ENCODE measurements around the gene RPS14.
"Not testable (repeated sequence)": the region's sequence is repeated elsewhere in the genome, so short reads cannot be mapped to it uniquely, and the experiment has no call there.

The RPS14 gene

DNA sequence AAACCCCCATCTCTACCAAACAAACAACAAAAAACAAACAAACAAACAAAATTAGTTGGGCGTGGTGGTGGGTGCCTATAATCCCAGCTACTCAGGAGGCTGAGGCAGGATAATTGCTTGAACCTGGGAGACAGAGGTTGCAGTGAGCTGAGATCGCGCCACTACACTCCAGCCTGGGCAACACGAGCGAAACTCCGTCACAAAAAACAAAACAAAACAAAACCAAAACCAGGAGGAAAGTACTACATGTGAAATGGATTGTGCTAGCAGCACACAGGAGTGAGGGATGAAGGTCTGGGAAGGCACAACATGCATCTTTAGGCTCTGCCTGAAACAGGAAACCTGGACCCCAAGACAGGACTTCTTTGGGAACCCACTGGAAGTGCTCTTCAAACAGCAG is 27.0 kb upstream of the RPS14 start:
- DNase-seq = not testable (repeated sequence)

DNA sequence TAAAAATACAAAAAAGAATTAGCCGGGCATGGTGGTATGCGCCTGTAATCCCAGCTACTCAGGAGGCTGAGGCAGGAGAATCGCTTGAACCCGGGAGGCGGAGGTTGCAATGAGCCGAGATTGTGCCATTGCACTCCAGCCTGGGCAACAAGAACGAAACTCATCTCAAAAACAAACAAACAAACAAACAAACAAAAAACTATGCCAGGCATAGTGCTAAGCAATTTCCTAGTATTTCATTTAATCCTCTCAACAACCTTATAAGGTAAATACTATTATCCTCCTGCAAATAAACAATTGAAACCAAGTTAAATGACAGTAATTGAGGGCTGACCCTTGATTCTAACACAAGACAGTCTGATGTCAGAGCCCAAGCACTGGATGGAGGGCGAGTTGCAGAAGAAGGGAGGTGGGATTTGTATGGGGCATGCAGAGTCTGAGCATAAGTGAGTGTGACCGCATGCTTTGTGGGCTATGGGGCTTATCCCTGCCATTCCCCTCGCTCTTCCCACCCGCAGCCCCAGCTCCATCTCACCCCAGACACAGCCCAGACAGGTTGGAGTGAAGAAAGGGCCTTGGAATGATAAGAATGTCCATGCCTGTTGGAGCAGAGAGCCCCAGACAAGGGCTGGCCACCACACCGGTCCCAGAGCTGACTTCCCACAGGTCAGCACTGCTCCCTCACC is 24.3 kb upstream of the RPS14 start:
- no peak for DNase-seq

DNA sequence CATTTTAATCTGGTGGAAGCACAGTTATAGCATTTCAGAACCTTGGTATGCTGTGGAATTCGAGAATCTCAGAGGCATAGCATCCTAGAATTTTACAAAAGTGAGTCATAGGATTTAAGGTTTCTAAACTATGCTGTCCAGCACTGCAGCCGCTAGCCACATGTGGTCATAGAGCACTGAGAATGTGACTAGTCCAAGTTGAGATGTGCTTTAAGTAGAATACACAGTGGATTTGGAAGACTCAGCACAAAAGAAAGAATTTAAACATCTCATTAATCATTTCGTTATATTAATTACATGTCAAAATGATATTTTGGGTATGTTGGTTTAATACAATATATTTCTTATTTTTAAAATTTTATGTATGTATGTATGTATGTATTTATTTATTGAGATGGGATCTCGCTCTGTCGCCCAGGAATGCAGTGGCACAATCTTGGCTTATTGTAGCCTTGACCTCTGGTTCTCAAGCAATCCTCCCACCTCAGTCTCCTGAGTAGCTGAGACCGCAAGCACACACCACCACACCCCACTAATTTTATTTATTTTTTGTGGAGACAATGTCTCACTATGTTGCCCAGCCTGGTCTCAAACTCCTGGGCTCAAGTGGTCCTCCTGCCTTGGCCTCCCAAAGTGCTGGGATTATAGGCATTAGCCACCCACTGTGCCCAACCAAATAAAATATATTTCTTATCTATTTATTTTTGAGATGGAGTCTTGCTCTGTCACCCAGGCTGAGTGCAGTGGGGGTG is 20.4 kb upstream of the RPS14 start:
- no peak for DNase-seq

DNA sequence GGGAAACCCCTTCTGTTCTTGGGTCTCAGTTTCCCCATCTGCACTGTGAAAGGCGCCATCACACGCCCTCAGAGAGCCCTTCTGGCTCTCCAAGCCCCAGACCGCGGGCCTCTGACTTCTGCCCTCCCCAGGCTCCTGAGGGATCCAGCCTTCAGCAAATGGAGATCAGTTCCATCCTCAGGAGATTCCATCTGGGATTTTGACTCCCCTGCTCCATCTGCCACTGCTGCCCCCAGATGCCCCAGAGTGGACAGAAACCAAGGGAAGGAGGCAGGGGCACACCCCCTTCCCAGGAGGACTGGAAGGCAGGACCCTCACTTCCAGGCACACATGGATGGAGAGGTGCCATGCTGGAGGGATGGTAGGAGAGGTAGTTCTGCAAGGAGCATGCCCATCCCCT is 18.7 kb upstream of the RPS14 start:
- peak; percentile 3 for DNase-seq

DNA sequence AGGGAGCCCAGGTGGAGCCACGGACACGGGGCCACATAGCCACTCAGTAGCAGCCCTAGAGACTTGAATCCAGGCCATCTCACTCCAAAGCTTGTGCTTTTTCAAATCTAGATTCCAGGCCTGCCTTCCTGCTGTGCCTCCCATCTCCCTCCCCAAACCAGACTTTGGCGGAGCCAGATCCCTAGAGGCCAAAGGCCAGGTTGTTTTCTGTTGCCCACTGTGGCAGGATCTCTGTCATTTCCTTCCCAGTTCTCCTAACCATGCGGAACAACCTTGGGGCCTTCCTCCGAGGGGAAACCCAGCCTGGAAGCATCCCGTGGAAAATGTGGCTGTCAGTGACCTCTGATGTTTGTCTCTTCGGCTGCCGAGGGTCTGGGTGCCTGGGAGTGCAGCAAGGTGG is 16.4 kb upstream of the RPS14 start:
- DNase-seq = peak; percentile 14

DNA sequence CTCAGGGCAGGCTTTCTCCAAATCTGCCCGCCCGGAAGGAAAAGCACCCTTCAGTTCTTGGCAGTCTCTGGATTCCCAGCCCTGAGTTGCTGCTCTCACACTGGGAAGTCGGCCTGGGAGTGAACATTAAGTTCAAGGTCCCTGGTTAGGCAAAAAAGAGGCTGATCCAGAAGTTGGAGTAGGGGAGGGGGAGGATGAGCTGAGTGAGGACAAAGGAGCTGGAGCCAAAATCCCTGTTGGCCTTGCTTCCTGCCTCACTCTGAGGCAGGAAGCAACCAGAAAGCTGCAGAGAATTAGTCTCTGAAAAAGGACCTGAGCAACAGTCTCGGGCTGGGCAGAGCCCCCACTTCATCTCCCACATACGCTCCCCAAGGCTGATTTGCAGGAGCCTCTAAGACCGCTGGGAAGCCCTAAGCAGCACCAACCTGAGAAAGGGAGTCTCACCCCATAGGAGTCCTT is 15.0 kb upstream of the RPS14 start:
- DNase-seq = no peak

- peak; percentile 49 for DNase-seq
Measured at GRCh38 chr5:150461231-150461630, 11.7 kb upstream of the RPS14 start.

DNA sequence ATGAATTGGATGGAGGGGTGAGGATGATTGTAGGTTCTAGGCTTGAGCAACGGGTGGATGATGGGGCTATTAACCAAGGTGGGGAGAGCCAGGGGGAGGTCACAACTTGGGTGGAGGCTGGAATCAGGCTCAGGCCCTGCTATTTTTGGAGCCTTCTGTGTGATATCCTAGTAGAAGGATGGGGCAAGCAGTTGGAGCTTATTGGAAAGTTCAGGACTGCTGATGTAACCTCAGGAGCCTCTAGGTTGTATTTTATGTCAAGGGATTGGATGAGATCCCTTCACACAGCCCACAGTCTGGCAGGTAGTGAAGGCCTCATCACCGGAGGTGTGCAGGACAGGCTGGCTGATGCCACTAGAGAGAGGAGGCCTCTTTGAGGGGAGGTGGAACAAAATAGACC is 11.2 kb upstream of the RPS14 start:
- no peak for DNase-seq

GRCh38 chr5:150458802-150459557 is 9.4 kb upstream of the RPS14 start:
- DNase-seq = peak; percentile 79

DNA sequence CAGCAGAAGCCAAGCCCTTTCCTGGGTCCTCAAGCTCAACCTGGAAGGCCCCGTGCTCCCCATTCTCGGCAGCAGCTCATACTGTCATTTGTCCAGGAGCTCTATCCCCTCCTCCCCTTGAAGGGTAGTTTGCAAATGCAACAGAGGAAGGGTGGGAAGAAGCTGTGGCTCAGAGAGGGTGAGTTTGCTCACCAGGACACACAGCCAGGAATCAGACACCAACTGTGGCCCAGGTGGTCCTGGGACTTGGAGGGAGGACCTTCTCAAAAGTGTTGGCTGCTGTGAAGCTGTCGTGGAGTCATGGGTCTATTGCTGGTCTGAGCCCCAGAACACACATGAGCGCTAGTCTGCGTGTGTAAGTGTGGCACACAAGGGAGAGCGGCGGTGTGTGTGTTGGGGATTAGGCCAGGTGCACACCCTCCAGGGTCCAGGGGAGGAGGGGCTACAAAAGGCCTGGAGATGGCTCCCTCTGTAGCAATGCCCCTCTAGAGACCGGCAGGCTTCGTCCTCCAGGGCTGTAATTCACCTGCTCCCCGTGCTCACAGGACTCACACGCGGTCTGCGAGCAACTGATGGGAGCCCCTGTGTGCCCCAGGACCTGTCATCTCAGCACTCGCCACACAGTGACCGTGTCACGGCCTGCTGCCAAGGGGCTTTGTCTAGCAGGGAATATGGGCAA is 8.2 kb upstream of the RPS14 start:
- DNase-seq = no peak

GRCh38 chr5:150457121-150457520 is 7.6 kb upstream of the RPS14 start:
- DNase-seq = no peak

- no peak for DNase-seq
Measured at GRCh38 chr5:150454492-150455229, 5.1 kb upstream of the RPS14 start.

GRCh38 chr5:150454027-150454426 is 4.5 kb upstream of the RPS14 start:
- DNase-seq = not testable (repeated sequence)

- DNase-seq = no peak
Measured at GRCh38 chr5:150452914-150453313, 3.4 kb upstream of the RPS14 start.

GRCh38 chr5:150451594-150451993 is 2.1 kb upstream of the RPS14 start:
- DNase-seq = no peak

DNA sequence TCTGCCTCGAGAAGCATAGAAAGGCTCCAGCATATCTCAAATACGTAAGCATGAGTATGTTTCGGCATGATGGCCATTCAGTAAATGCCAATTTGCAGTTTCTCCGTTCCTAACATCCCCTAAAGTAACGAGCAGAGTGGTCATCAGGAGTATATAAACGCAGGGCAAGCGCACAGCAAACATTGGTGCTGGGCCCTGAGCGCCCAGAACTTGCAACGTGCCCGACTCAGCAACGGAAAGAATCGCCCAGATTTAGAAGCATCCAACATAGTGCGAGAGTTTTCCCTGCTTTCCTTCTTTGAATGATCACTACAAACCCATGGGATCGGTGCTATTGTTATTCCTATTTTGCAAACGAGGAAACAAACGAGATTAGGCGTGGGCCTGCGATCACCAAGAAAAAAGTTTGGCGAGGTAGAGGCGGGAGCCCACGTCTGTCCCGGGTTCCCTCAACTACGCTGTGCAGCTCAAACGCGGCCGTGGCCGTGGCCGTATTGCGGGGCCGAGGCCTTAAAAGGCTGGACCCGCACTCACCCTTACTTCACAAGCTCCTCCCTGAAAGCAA is 505 bp downstream of the RPS14 start:
- DNase-seq = no peak

GRCh38 chr5:150448334-150448733 is 1.2 kb downstream of the RPS14 start:
- DNase-seq = no peak

- no peak for DNase-seq
Measured at GRCh38 chr5:150447188-150447587, 2.4 kb downstream of the RPS14 start.

DNA sequence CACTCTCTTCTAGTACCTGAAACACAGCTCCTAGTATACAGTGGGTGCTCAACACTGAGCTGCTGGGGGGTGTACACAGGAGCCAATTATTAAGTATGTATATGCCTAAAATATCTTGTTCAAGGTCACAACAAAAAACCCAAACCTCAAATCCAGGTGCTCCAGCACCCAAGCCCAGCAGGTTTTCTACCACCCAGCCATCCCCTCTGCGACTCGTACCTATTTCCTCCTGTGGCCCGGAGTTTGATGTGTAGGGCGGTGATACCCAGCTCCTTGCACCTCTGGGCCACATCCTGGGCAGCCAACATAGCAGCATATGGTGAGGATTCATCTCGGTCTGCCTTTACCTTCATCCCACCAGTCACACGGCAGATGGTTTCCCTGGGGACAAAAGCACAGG is 3.0 kb downstream of the RPS14 start:
- no peak for DNase-seq

GRCh38 chr5:150446088-150446487 is 3.5 kb downstream of the RPS14 start:
- DNase-seq = no peak

DNA sequence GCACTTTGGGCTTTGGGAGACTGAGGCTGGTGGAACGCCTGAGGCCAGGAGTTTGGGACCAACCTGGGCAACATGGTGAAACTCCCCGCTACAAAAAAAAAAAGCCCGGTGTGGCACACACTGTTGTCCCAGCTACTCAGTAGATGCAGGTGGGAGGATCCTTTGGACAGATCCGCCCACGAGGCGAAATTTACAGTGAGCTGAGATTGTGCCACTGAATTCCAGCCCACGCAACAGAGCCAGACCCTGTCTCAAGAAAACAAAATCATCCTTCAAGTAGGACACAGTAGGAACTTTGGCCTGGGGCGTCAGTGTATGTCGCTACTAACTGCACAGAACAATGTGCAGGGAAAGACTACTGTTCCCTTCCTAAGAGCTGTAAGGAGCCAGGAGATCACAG is 4.8 kb downstream of the RPS14 start:
- DNase-seq = no peak
